GM12878 (cell line): ENCODE results near the gene RAP1GAP2. TPM values are rescaled to one million over a fixed set of nuclear protein-coding genes. Genes with fewer than 3 reads are reported as not detected.

ENCODE experiments used
- BACH1 ChIP-seq: fragments of 450-650 bp; IDR thresholded peaks from 2 replicates; pipeline ENCODE4 v1.6.1; 2017; ENCODE audit warnings: mild to moderate bottlenecking, borderline replicate concordance
- CBX5 ChIP-seq: sonication (generic); IDR thresholded peaks from 2 replicates; pipeline ENCODE4 v1.6.1; 2016; ENCODE audit warnings: low read depth, moderate library complexity, mild to moderate bottlenecking, inconsistent platforms
- MYC ChIP-seq: IDR thresholded peaks from 2 replicates; pipeline ENCODE4 v1.6.1; 2011; ENCODE audit warnings: mild to moderate bottlenecking, low read length, moderate library complexity, inconsistent platforms; ENCODE audit not compliant: insufficient read depth, insufficient replicate concordance, insufficient read length, severe bottlenecking
- SIX5 ChIP-seq: IDR thresholded peaks from 2 replicates; pipeline ENCODE4 v1.6.1; 2011; ENCODE audit warnings: mild to moderate bottlenecking, low read depth, low read length, moderate library complexity; ENCODE audit not compliant: severe bottlenecking
- SMARCA5 ChIP-seq: fragments of 450-650 bp; IDR thresholded peaks from 2 replicates; pipeline ENCODE4 v1.6.1; 2017; ENCODE audit warnings: mild to moderate bottlenecking
- SUPT20H ChIP-seq: IDR thresholded peaks from 2 replicates; pipeline ENCODE4 v1.6.1; 2011; ENCODE audit warnings: low read depth, mild to moderate bottlenecking, low read length, moderate library complexity, borderline replicate concordance; ENCODE audit not compliant: control insufficient read depth
- ZNF207 ChIP-seq: fragments of 450-650 bp; IDR thresholded peaks from 2 replicates; pipeline ENCODE4 v1.6.1; 2014; ENCODE audit warnings: antibody characterized with exemption, mild to moderate bottlenecking, borderline replicate concordance
- ZNF274 ChIP-seq: IDR thresholded peaks from one replicate; pipeline ENCODE4 v1.8.0; 2011; ENCODE audit not compliant: insufficient read length, insufficient read depth
- ZNF622 ChIP-seq: fragments of 450-650 bp; IDR thresholded peaks from 2 replicates; pipeline ENCODE4 v1.6.1; 2017; ENCODE audit warnings: mild to moderate bottlenecking, inconsistent platforms
- ZSCAN29 ChIP-seq: fragments of 450-650 bp; IDR thresholded peaks from 2 replicates; pipeline ENCODE4 v1.6.1; 2017; ENCODE audit warnings: mild to moderate bottlenecking, moderate library complexity
- ZZZ3 ChIP-seq: IDR thresholded peaks from 2 replicates; pipeline ENCODE4 v1.6.1; 2011; ENCODE audit warnings: low read depth; ENCODE audit not compliant: control insufficient read depth, insufficient read length
- polyA plus RNA-seq, 11 experiments: library from polyadenylated mRNA; depleted of rRNA in 4 of 11; unstranded in 6 of 11; stranded (reverse) in 5 of 11; fragments of >200 nt; fragmentation: Nextera tagmentation in 4 of 11; fragmentation: Illumina TruSeq in 1 of 11; extraction: Ambion mirVana in 4 of 11; extraction: Trizol in 1 of 11; gene quantifications; 1 replicate in 1 of 11; 2 replicates in 10 of 11; pipeline versions ENCODE4 v1.2.1 to v1.2.3, GENCODE V29; 2011 to 2016; ENCODE audit warnings: inconsistent platforms in 2 of 11, missing spikeins in 2 of 11, low read depth in 1 of 11
- total RNA-seq, 4 experiments: library from RNA; depleted of rRNA in 3 of 4; stranded (reverse); fragments of >200 nt in 3 of 4; fragmentation: Illumina TruSeq in 1 of 4; extraction: Trizol in 1 of 4; gene quantifications; 2 replicates each; pipeline versions ENCODE4 v1.2.1 to v1.2.3, GENCODE V29; 2013 to 2021
- TF ChIP-seq, protein P1 (sequence below): IDR thresholded peaks from 2 replicates; pipeline ENCODE4 v1.6.1; 2011; ENCODE audit warnings: borderline replicate concordance, low read depth, mild to moderate bottlenecking, moderate library complexity, low read length; ENCODE audit not compliant: insufficient read depth, poor library complexity, severe bottlenecking
- TF ChIP-seq, protein P2 (sequence below): fragments of 450-650 bp; IDR thresholded peaks from 2 replicates; pipeline ENCODE4 v1.6.1; 2014; ENCODE audit warnings: mild to moderate bottlenecking
- TF ChIP-seq, protein P3 (sequence below): fragments of 450-650 bp; IDR thresholded peaks from 2 replicates; pipeline ENCODE4 v1.6.1; 2017; ENCODE audit warnings: borderline replicate concordance

RAP1GAP2 gene
- total and polyA plus RNA-seq, 10 of the 15 experiments (the other 5 are each of a cell fraction or from before 2014, with no cell fraction given) = 0.03 to 0.95 (median 0.49) TPM; not detected in 2

DNA sequence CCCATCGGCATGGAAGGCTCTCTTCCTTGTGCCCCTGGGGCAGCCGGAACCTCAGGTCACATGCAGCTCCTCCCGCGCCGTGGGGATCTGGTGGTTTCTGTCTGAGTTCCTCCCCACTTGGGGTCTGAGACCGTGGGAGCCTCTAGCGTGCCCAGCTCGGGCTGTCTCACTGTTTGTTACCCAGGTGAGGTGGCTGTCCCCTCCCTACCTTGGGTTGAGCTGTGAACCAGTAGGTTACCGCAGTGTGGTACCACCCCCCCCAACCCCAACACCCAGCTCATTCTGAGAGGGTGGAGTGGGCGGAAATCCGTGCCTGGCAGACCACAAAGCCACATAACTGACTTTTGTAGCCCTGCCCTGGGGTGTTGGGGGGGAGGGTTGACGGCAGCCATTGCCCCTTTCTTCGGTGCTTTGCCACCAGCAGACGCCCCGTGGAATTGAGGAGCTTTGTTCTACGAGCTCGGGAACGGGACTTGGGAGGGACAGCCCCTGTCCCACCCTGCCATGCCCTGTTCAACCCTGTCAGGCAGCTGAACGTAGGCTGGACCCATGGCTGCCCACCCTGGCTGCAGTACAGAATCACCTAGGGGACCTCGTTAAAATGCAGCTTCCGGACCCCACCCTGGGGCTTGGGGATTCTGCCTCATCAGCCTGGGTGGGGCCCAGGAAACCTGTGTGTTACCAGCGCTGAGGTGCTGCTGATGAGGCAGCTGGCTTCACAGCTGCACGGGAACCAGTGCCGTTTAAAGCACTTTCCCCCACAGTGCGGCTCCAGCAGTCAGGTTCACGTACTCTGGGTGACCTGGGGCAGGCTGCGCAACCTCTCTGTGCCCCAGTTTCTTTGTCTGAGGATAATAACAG, 18.5 kb downstream of the RAP1GAP2 start (continued):
- TF ChIP-seq BACH1 (no peak), MYC (no peak), SMARCA5 (no peak), SUPT20H (no peak), ZSCAN29 (no peak), ZNF274 (no peak), ZNF207 (no peak), ZNF622 (no peak), CBX5 (no peak), SIX5 (no peak), ZZZ3 (no peak)
- TF ChIP-seq, protein P1, sequence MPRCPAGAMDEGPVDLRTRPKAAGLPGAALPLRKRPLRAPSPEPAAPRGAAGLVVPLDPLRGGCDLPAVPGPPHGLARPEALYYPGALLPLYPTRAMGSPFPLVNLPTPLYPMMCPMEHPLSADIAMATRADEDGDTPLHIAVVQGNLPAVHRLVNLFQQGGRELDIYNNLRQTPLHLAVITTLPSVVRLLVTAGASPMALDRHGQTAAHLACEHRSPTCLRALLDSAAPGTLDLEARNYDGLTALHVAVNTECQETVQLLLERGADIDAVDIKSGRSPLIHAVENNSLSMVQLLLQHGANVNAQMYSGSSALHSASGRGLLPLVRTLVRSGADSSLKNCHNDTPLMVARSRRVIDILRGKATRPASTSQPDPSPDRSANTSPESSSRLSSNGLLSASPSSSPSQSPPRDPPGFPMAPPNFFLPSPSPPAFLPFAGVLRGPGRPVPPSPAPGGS = no peak
- TF ChIP-seq, protein P2, sequence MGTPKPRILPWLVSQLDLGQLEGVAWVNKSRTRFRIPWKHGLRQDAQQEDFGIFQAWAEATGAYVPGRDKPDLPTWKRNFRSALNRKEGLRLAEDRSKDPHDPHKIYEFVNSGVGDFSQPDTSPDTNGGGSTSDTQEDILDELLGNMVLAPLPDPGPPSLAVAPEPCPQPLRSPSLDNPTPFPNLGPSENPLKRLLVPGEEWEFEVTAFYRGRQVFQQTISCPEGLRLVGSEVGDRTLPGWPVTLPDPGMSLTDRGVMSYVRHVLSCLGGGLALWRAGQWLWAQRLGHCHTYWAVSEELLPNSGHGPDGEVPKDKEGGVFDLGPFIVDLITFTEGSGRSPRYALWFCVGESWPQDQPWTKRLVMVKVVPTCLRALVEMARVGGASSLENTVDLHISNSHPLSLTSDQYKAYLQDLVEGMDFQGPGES = no peak
- TF ChIP-seq, protein P3, sequence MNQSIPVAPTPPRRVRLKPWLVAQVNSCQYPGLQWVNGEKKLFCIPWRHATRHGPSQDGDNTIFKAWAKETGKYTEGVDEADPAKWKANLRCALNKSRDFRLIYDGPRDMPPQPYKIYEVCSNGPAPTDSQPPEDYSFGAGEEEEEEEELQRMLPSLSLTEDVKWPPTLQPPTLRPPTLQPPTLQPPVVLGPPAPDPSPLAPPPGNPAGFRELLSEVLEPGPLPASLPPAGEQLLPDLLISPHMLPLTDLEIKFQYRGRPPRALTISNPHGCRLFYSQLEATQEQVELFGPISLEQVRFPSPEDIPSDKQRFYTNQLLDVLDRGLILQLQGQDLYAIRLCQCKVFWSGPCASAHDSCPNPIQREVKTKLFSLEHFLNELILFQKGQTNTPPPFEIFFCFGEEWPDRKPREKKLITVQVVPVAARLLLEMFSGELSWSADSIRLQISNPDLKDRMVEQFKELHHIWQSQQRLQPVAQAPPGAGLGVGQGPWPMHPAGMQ = no peak
